ENCODE measurements around the gene ASS1.

- TF ChIP-seq CTCF (conservative IDR thresholded peaks at IDR 0.05; ENCODE audit: low read depth, low read length) (no peak), EZH2 (IDR thresholded peaks at IDR 0.05; ENCODE audit: borderline replicate concordance, low read depth, low read length, poor library complexity, severe bottlenecking) (no peak)
Measured at GRCh38 chr9:130471411-130472183, 26.8 kb downstream of the ASS1 start.
